Stimulated activated CD4-positive, alpha-beta T cell treated with anti-CD3 and anti-CD28 coated beads, Interleukin-4, amount 100 ng/mL, for 24 hours (primary cell): ENCODE data around the gene TMEM184B.
A peak's percentile ranks its signal among the peaks of the same experiment; 100 is the strongest.

Experiments
- DNase-seq: peaks from one replicate; pipeline ENCODE4 v3.0.0-alpha.2; 2020

TMEM184B gene

GRCh38 chr22:38221407-38221806 is 51.4 kb downstream of the TMEM184B start:
- DNase-seq, result no peak

- DNase-seq, result no peak
Measured at GRCh38 chr22:38220653-38221386, 52.0 kb downstream of the TMEM184B start.

DNA sequence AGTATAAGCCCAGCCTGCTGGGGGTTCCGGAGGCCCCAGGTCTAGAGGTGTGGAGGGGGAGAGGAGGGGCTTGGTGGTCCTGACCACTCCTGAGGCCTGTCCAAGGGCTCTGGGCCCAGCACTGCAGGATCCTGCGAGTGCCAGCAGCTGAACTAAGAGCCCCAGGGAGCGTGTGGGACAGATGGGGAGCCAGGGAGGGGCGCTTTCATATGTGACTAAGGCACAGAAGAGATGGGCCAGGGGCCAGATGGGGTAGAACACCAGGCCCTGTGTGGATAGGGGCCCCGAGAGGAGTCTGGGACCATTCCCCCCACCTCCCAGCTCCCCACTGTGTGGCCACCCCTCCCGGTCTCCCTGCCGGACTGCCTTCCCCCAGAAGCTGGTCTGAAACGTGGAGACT is 52.6 kb downstream of the TMEM184B start:
- DNase-seq, result no peak

DNA sequence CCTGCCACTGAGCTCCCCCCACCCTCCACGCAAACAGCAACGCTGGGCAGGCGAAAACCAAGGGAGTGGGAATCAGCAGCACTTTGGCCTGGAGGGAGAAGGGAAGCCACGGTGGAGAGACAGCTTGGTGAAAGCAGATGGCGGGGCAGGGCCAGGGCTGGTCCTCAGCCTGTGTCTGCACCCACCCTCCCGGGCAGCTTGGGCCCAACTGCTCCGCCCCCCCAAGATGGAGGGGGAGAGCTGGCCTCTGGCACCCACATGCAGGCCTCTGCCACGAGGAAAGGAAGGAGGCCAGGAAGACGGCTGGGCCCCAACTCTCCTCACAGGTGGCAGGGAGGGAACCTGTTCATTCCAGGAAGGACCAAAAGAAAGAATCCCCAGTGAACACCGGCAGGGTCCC is 53.2 kb downstream of the TMEM184B start:
- no peak for DNase-seq

DNA sequence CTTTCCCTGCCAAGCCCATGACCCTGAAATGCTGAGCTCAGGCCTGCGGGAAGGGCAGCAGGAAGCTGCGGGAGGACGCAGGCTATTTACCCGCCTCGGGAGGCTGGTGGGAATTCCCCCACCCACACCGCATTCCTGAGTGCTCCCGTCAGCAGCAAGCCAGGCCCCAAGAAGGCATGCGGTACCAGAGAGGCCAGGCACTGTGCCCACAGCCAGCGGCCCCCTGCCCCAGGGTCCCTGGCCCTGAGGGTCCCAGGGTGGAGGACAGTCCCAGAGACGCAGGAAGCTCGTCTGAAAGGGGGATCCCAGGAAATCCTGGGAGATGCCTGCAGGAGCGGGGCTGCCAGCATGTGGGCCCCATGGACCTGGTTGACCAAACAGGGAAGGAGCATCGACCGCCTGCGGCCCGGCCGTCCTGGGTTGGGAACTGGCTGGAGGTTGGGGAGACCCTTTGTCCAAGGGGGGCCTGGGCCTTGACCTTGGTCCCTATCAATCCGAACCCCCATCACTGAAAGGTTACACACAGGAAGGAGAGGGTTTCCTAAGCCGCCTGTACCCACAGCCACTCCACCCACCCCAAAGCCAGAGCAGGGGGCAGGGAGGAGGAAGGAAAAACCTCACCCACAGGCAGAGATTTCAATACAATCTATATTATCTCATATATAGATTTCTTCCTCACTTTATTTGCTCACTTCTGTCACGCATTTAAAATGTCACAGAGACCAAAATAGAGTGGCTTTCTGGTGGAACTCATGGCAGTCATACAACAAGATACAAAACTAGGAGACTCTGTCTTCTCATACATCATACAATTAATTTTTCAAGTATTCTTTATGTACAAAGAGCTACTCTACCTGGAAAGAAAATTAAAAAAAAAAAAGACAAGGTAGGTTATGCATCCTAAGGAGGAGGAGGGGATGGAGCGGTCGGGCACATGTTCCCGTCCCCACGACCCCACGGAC is 53.9 kb downstream of the TMEM184B start:
- peak; percentile 56 for DNase-seq

- DNase-seq, result no peak
Measured at GRCh38 chr22:38215156-38216038, 57.4 kb downstream of the TMEM184B start.

DNA sequence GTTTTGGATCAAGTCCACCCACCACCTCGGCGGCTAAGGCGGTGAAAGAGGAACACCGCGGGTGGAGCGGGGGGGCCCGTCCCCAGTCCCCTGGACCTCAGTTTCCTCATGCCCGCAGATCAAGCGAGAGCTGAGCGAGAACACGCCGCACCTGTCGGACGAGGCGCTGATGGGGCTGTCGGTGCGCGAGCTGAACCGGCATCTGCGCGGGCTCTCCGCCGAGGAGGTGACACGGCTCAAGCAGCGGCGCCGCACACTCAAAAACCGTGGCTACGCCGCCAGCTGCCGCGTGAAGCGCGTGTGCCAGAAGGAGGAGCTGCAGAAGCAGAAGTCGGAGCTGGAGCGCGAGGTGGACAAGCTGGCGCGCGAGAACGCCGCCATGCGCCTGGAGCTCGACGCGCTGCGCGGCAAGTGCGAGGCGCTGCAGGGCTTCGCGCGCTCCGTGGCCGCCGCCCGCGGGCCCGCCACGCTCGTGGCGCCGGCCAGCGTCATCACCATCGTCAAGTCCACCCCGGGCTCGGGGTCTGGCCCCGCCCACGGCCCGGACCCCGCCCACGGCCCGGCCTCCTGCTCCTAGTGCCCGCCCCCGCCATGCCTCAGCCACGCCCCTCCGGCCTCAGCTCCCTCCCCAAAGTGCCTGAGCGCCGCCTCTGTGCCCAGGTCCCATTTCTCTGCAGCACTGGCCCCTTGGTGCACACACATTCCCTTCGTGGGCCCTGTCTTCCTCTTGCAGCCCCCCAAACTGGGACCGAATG is 58.3 kb downstream of the TMEM184B start:
- DNase-seq, result peak; percentile 58

- DNase-seq, result no peak
Measured at GRCh38 chr22:38213990-38214301, 58.9 kb downstream of the TMEM184B start.

- no peak for DNase-seq
Measured at GRCh38 chr22:38213319-38213989, 59.4 kb downstream of the TMEM184B start.

DNA sequence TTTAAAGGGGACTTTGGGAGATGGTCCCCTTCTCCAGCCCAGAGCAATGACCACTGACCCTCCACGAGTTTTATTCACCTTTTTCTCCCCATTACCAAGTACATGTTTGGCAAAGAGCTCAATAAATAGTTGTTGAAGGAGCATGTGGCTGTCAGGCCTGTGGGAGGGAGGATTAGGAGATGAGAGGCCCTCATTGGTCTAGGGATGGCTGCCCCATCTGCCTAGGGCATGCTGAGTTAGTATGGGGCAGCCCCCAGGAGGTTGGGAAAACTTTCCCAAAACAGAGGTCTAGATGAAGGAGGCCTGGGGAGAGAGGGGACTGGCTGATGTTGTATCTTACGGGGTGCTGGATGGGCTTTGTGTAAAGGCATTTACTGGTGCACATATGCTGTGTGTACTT is 60.4 kb downstream of the TMEM184B start:
- no peak for DNase-seq

DNA sequence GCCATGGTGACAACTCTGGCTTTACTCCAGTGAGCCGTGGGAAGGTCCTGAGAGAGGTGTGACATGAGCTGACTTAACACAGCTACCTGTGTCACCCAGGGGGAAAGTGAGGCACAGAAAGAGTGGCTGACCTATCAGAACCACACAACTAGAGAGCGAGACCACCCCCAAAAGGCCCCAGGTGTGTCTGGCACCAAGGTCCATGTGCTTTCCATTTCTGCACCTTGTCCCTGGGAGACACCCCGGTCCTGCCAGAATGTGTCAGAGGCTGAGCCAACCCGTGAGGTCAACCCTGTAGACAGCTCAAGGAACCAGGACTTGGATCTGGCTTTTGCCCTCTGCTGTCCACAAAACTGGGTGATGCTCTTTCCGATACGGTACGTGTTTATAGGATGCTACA is 61.3 kb downstream of the TMEM184B start:
- no peak for DNase-seq

DNA sequence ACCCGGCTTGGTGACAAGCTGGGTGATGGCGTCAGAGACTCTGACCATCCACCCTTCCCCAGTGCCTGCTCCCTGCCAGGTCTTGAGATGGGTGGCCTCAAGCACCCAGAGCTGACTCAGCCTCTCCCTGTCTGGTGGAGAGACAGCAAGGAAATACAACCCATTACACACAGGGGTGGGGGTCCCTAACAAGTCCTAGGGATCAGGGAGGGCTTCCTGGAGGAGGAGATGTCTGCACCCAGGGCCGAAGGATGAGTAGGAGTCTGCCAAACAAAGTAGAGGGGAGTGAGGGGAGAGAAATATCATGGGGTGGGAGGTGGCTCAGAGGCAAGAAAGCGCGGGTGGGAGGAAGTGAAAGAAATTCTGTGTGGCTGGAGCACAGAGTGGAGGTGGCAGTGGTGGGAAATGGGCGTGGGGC is 64.2 kb downstream of the TMEM184B start:
- no peak for DNase-seq

DNA sequence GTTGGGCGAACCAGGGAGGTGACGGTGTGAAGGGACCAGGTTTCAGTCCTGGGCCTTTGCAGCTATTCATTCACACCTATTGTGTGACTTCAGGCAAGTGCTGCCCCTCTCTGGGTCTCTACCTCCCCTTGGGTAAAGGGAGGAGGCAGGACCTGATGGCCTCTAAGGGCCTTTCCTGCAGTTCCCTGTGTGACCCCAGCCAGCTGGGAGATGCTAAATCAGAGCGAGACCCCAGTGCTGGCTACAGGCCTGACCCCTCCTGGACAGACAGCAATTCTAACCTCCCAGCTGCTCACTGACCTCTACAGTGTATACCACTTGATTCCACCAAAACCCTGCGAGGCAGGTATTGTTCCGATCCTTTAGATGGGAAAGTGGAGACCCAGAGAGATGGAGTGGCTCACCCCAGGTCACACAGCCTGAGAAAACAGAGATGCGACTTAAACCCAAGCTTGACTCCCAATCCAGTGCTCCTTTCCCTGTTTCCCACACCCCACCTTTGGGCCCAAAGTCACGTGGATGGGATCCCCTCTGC is 64.8 kb downstream of the TMEM184B start:
- DNase-seq, result no peak

DNA sequence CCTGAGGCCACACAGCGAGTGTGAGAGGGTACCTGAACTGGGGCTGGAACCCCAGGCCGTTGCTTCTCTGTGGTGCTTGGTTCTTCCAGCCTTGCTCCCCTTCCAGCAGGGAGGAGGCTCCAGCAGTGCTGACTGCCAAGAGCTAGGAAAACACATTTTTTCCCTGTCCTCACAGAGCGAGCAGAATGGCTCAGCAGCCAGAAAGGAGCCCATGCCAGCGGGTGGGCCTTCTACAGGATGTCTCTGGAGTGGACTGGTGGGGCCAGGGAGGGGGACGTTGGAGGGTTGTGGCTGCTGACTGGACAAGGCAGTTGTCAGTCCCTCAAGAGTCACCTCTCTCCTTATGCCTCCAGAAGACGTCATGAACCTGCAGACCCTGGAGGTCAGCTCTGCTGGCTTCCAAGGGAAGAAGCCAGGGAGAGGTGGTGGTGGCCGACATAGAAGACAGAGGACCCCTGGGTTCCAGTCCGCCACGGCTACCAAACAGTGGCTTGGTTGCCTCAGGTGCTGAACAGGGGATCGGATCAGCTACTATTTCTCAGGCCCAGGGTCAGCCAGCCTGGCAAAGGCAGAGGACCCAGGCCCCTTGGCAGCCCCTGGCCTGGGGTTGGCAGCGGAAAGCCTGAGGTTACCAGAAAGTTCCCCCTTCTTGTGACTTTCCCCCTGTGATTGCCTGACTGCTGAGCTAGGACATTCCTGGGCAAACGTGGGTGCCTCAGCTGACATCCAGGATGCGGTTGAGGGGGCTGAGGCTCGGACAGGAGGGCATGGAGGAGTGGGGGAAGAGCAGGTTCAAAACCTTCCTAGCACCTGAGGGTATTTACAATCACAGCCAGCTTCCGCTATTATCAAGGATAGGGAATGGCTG is 67.3 kb downstream of the TMEM184B start:
- no peak for DNase-seq

DNA sequence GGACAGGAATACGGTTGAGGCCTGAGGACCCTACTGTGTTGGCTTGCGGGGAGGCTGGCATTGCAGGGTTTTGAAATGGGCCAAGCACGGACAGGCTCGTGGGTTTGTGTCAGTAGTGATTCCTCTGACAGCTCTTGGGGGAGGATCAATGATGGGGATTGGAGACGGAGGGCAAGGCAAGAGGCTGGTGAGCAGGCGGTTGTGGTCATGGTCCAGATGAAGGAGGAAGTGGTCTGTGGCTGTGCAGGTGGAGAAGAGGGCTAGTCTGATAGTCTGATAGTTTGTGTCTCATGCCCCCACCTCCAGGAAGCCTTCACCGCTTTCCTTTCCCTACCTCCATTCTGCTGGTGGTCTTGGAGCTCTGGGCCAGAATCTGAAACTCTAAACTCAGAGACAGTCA is 68.0 kb downstream of the TMEM184B start:
- DNase-seq, result no peak

- no peak for DNase-seq
Measured at GRCh38 chr22:38203855-38204514, 68.8 kb downstream of the TMEM184B start.

- DNase-seq, result peak; percentile 29
Measured at GRCh38 chr22:38203090-38203810, 69.6 kb downstream of the TMEM184B start.

DNA sequence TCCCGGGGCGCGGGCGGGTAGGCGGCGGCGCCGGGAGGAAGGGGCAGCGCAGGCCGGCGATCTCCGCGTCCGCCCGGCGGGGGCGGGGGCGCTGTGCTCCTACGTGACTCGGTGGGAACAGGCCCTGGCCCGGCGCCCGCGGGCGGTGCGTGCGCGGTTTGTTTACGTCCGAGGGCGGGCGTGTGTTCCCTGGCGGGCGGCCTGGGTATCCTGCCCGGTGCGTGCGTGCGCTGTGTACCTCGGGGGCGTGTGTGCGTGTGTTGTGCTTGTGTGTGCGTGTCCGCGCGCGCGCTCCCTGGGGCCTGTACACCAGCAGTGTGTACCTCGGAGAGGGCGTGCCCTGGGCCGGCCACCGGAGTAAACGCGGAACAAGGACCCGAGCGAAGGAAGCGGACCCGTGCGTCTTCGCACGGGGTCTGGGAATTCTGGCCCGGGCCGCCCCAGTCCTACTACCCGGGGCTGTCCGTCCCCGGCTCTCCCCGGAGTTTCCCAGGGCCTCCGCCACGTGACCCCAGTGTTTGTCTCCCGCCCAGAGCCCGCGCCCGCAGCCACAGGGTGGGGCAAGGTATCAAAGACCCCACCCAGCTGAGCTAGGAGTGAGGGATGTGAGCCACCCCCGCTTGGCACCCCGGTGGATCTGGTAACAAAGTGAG is 70.2 kb downstream of the TMEM184B start:
- peak; percentile 54 for DNase-seq
